ENCODE results near the gene DNAJC15. TPM values are rescaled to one million over a fixed set of nuclear protein-coding genes. Genes with fewer than 3 reads are reported as not detected.

DNAJC15 gene
- total RNA-seq, 2 donors from 2014 or later: 29.7 to 46.9 TPM

DNA sequence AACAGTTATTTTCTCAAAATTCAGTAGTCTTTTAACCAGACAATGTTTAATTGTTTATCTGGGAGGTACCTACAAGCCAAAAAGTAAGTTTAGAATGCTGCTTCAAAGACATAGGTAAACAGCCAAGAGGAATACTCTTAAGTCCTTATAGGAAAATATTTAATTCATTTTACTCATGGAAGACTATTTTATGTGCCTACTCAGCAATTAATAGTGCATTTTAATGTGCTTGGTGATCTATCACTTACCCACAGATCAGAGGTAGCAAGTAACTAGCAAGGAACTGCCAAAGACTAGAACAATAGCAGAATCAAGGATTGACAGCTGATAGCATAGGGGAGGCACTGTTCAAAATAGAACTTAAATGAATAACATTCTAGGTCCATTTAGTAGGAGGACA is 60.4 kb downstream of the DNAJC15 start:
- Histone ChIP-seq H3K27ac (ENCODE audit: low read depth, low read length) (no peak overlapping the region), H3K4me1 (ENCODE audit: control insufficient read depth, insufficient read depth, low read length) (peaks cover 8% of the 10 kb centered on the region), H3K4me3 (ENCODE audit: low read length) (no peak overlapping the region), H3K9me3 (ENCODE audit: control insufficient read depth, low read length) (peaks cover 52% of the 10 kb centered on the region), H3K36me3 (ENCODE audit: control insufficient read depth, insufficient read depth, low read length) (peaks cover 93% of the 10 kb centered on the region), H3K9ac (ENCODE audit: extremely low read depth, low read length, poor library complexity, severe bottlenecking) (no peak overlapping the region), H3K27me3 (ENCODE audit: control insufficient read depth, insufficient read depth, low read length, poor library complexity, severe bottlenecking) (no peaks in the 10 kb centered on the region)
- Mint-ChIP-seq H3K4me1 (peaks cover 19% of the 10 kb centered on the region), H3K27me3 (ENCODE audit: insufficient read depth) (no peaks in the 10 kb centered on the region), H3K9me3 (peaks cover 7% of the 10 kb centered on the region), H3K4me3 (no peak overlapping the region), H3K36me3 (ENCODE audit: low read depth) (peaks cover 63% of the 10 kb centered on the region), H3K27ac (no peak overlapping the region)
- TF ChIP-seq, protein P1, sequence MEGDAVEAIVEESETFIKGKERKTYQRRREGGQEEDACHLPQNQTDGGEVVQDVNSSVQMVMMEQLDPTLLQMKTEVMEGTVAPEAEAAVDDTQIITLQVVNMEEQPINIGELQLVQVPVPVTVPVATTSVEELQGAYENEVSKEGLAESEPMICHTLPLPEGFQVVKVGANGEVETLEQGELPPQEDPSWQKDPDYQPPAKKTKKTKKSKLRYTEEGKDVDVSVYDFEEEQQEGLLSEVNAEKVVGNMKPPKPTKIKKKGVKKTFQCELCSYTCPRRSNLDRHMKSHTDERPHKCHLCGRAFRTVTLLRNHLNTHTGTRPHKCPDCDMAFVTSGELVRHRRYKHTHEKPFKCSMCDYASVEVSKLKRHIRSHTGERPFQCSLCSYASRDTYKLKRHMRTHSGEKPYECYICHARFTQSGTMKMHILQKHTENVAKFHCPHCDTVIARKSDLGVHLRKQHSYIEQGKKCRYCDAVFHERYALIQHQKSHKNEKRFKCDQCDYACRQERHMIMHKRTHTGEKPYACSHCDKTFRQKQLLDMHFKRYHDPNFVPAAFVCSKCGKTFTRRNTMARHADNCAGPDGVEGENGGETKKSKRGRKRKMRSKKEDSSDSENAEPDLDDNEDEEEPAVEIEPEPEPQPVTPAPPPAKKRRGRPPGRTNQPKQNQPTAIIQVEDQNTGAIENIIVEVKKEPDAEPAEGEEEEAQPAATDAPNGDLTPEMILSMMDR (conservative IDR thresholded peaks at IDR 0.05): no peak
- DNase-seq: no peak

DNA sequence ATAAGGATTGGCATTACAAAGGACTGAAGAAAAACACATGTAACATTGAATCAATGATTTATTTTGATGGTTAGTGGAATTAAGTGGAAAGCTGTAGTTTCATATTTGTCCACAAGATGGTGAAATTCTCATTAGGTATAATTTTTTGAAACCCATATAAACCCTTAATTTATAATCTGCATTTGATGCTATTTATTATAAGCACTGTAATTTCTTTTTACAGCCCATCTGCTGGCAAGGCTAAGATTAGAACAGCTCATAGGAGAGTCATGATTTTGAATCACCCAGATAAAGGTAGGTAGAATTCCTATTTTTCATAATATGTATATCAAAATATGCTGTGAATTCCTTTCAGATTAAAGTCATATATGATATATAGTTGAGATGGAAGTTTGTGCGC is 62.2 kb downstream of the DNAJC15 start:
- H3K9me3 ChIP-seq (ENCODE audit: control insufficient read depth, low read length): peaks cover 53% of the 10 kb centered on the region
- peak overlapping the region; percentile 10 for H3K4me3 ChIP-seq (ENCODE audit: low read length)
- WGBS, 2 experiments (ENCODE audit: insufficient coverage in 1 of 2, insufficient read length in 1 of 2): 88% methylated on average over 1 of the region's 1 CpG; no CpG with 5 or more reads in 1 of the 2 experiments
- DNase-seq: no peak
- no peak overlapping the region for H3K9ac ChIP-seq (ENCODE audit: extremely low read depth, low read length, poor library complexity, severe bottlenecking)
- TF ChIP-seq, protein P1 (conservative IDR thresholded peaks at IDR 0.05): peak; percentile 73
- peaks cover 18% of the 10 kb centered on the region for H3K4me1 Mint-ChIP-seq
- H3K36me3 ChIP-seq (ENCODE audit: control insufficient read depth, insufficient read depth, low read length): peaks cover 93% of the 10 kb centered on the region
- H3K27me3 Mint-ChIP-seq (ENCODE audit: insufficient read depth): no peaks in the 10 kb centered on the region
- peaks cover 68% of the 10 kb centered on the region for H3K36me3 Mint-ChIP-seq (ENCODE audit: low read depth)
- H3K4me1 ChIP-seq (ENCODE audit: control insufficient read depth, insufficient read depth, low read length): peaks cover 8% of the 10 kb centered on the region
- no peak overlapping the region for H3K4me3 Mint-ChIP-seq
- no peaks in the 10 kb centered on the region for H3K27me3 ChIP-seq (ENCODE audit: control insufficient read depth, insufficient read depth, low read length, poor library complexity, severe bottlenecking)
- no peak overlapping the region for H3K27ac ChIP-seq (ENCODE audit: low read depth, low read length)
- H3K27ac Mint-ChIP-seq: no peak overlapping the region
- peaks cover 17% of the 10 kb centered on the region for H3K9me3 Mint-ChIP-seq

DNA sequence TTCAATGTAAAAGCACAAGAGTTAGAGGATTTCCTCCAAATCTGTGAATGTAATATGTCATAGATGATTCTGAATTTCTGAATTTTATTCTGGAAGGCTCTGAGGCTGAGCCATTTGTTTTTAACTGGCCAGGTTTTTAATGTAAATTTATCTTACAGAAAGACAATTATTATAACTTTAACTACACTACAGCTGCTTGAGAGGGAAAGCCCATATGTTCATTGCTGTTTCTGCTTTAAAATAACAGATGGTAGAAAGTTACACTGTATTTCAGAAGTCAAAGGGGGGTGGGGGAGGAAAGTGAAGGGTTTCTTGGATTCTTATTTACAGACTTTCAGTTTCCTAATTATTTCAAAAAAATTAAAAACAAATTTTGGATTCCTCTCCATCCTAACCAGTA is 62.8 kb downstream of the DNAJC15 start:
- TF ChIP-seq, protein P1 (conservative IDR thresholded peaks at IDR 0.05): no peak
- H3K27ac Mint-ChIP-seq: no peak overlapping the region
- DNase-seq: no peak
- H3K9ac ChIP-seq (ENCODE audit: extremely low read depth, low read length, poor library complexity, severe bottlenecking): no peak overlapping the region
- peaks cover 18% of the 10 kb centered on the region for H3K9me3 Mint-ChIP-seq
- no peak overlapping the region for H3K4me3 Mint-ChIP-seq
- H3K9me3 ChIP-seq (ENCODE audit: control insufficient read depth, low read length): peaks cover 46% of the 10 kb centered on the region
- H3K4me1 ChIP-seq (ENCODE audit: control insufficient read depth, insufficient read depth, low read length): peaks cover 5% of the 10 kb centered on the region
- H3K27me3 ChIP-seq (ENCODE audit: control insufficient read depth, insufficient read depth, low read length, poor library complexity, severe bottlenecking): no peaks in the 10 kb centered on the region
- H3K36me3 Mint-ChIP-seq (ENCODE audit: low read depth): peaks cover 65% of the 10 kb centered on the region
- no peak overlapping the region for H3K27ac ChIP-seq (ENCODE audit: low read depth, low read length)
- peak overlapping the region; percentile 10 for H3K4me3 ChIP-seq (ENCODE audit: low read length)
- H3K4me1 Mint-ChIP-seq: peaks cover 15% of the 10 kb centered on the region
- H3K27me3 Mint-ChIP-seq (ENCODE audit: insufficient read depth): no peaks in the 10 kb centered on the region
- peaks cover 91% of the 10 kb centered on the region for H3K36me3 ChIP-seq (ENCODE audit: control insufficient read depth, insufficient read depth, low read length)

All from endodermal cell (in vitro differentiated cells).